HFF-Myc (cell line): ENCODE results near the gene PLXNA3.

Source experiments
- DNase-seq: peaks from one replicate; pipeline ENCODE4 v3.0.0-alpha.2; 2011; ENCODE audit warnings: low read depth; ENCODE audit errors: extremely low read depth
- H3K4me3 ChIP-seq: replicated peaks from 2 replicates; pipeline ENCODE4 v1.5.1; 2011; ENCODE audit warnings: low read depth, mild to moderate bottlenecking, control low read depth, low read length
- CTCF ChIP-seq: IDR thresholded peaks from 2 replicates; pipeline ENCODE4 v1.5.1; 2012; ENCODE audit warnings: mild to moderate bottlenecking, low read depth, low read length, control low read depth; ENCODE audit errors: missing control alignments

PLXNA3 gene

GRCh38 chrX:154458116-154458953 is at the start of gene PLXNA3:
Gene PLXNA3, plus strand, starts transcription at chrX:154458281. Its CDS starts 1,903 bp downstream, at chrX:154460184.
- H3K4me3 ChIP-seq = peak within 1 kb of the TSS; percentile 55
- no peak for TF ChIP-seq CTCF
- no peak for DNase-seq

GRCh38 chrX:154408659-154409221 is 49.3 kb upstream of the PLXNA3 start:
- no peak for DNase-seq
- peak overlapping the region; percentile 38 for H3K4me3 ChIP-seq
- no peak for TF ChIP-seq CTCF

GRCh38 chrX:154409222-154409871 is 48.7 kb upstream of the PLXNA3 start, which contains the start of gene DNASE1L1:
Gene DNASE1L1, minus strand, starts transcription at chrX:154409254. Its CDS starts 3,686 bp downstream, at chrX:154405568.
- DNase-seq = no peak
- peak within 1 kb of the TSS; percentile 38 for H3K4me3 ChIP-seq
- no peak for TF ChIP-seq CTCF

- no peak for TF ChIP-seq CTCF
- DNase-seq = no peak
Measured at GRCh38 chrX:154411981-154412340, 46.1 kb upstream of the PLXNA3 start.

GRCh38 chrX:154412468-154412867 is 45.6 kb upstream of the PLXNA3 start:
- no peak for TF ChIP-seq CTCF
- DNase-seq = no peak
- H3K4me3 ChIP-seq = peak overlapping the region; percentile 53

More at GRCh38 chrX:154411981-154412340, 46.1 kb upstream of the PLXNA3 start:
- H3K4me3 ChIP-seq = peak overlapping the region; percentile 53

- no peak for DNase-seq
- no peak overlapping the region for H3K4me3 ChIP-seq
- no peak for TF ChIP-seq CTCF
Measured at GRCh38 chrX:154413142-154413541, 44.9 kb upstream of the PLXNA3 start.
